H1 (cell line): Measurements from ENCODE around the gene MYOCD. TPM values are rescaled to one million over a fixed set of nuclear protein-coding genes. Genes with fewer than 3 reads are reported as not detected.
A peak's percentile ranks its signal among the peaks of the same experiment; 100 is the strongest.

Source experiments
- CTCF ChIA-PET: fragments of 300-600 bp; sonication (Branson Sonifier 250); formaldehyde crosslinking; loops from one replicate; lab custom pipeline; 2021; ENCODE audit not compliant: partially characterized antibody; lab: Charles Lee
- POLR2A ChIA-PET: fragments of 300-600 bp; sonication (Branson Sonifier 250); formaldehyde crosslinking; loops from one replicate; lab custom pipeline; 2021; ENCODE audit warnings: inconsistent platforms; ENCODE audit not compliant: partially characterized antibody; lab: Charles Lee
- DNase-seq, 2 experiments: peaks; one replicate each; pipeline versions ENCODE4 v3.0.0 to v3.0.0-alpha.2; 2010 to 2022; ENCODE audit warnings: low spot score in 2 of 2, low read depth in 1 of 2, mixed read lengths in 1 of 2
- FAIRE-seq: peaks from 2 replicates; lab custom pipeline; 2011; peaks lifted over from hg19 to GRCh38; lab: Jason Lieb, UNC
- H2AFZ ChIP-seq: 2 replicates; pipeline ENCODE4 v1.8.1; 2012; ENCODE audit warnings: low read length, inconsistent platforms
- H2AK5ac ChIP-seq: 2 replicates; pipeline ENCODE4 v1.6.1; 2013; ENCODE audit warnings: low read depth, low read length
- H2BK120ac ChIP-seq: replicated peaks from 2 replicates; pipeline ENCODE3; 2013; ENCODE audit warnings: low read depth, low read length, inconsistent platforms
- H2BK12ac ChIP-seq: 2 replicates; pipeline ENCODE4 v1.6.1; 2013; ENCODE audit warnings: low read depth, low read length
- H2BK15ac ChIP-seq: 2 replicates; pipeline ENCODE4 v1.6.1; 2013; ENCODE audit warnings: low read length
- H2BK20ac ChIP-seq: 2 replicates; pipeline ENCODE4 v1.6.1; 2013; ENCODE audit warnings: low read length
- H2BK5ac ChIP-seq: 2 replicates; pipeline ENCODE4 v1.6.1; 2013; ENCODE audit warnings: low read depth, low read length
- H3K14ac ChIP-seq: 2 replicates; pipeline ENCODE4 v1.6.1; 2013; ENCODE audit warnings: inconsistent platforms; ENCODE audit not compliant: insufficient read length
- H3K18ac ChIP-seq: 2 replicates; pipeline ENCODE4 v1.6.1; 2013; ENCODE audit warnings: low read length; ENCODE audit errors: extremely low read depth
- H3K23ac ChIP-seq: 2 replicates; pipeline ENCODE4 v1.6.1; 2013; ENCODE audit warnings: inconsistent platforms; ENCODE audit not compliant: insufficient read length
- H3K23me2 ChIP-seq: 2 replicates; pipeline ENCODE4 v1.6.1; 2013; ENCODE audit warnings: low read depth, low read length
- H3K27ac ChIP-seq: 2 replicates; pipeline ENCODE4 v1.6.1; 2011; ENCODE audit warnings: low read depth, low read length, inconsistent platforms
- H3K27me3 ChIP-seq, 4 experiments: replicated peaks in 1 of 4; 1 replicate in 1 of 4; 2 replicates in 3 of 4; pipeline versions ENCODE4 v1.6.1 to v1.8.1; 2011 to 2013; ENCODE audit warnings: low read length in 3 of 4, mild to moderate bottlenecking in 3 of 4, inconsistent platforms in 2 of 4, mixed read lengths in 2 of 4, moderate library complexity in 1 of 4; ENCODE audit not compliant: control insufficient read depth in 3 of 4, insufficient read depth in 3 of 4; ENCODE audit errors: extremely low read depth in 1 of 4
- H3K36me3 ChIP-seq, 4 experiments: 2 replicates each; pipeline versions ENCODE4 v1.6.1 to v1.8.1; 2011 to 2013; ENCODE audit warnings: mild to moderate bottlenecking in 4 of 4, low read length in 3 of 4, moderate library complexity in 2 of 4, control low read depth in 1 of 4, inconsistent platforms in 1 of 4; ENCODE audit not compliant: insufficient read depth in 4 of 4, control insufficient read depth in 2 of 4
- H3K4ac ChIP-seq: replicated peaks from 2 replicates; pipeline ENCODE3; 2013; ENCODE audit warnings: low read length, low read depth, mixed read lengths, inconsistent platforms; ENCODE audit not compliant: insufficient read length
- H3K4me1 ChIP-seq, 4 experiments: replicated peaks in 1 of 4; 1 replicate in 1 of 4; 2 replicates in 3 of 4; pipeline versions ENCODE4 v1.6.1 to v1.8.1; 2011 to 2013; ENCODE audit warnings: low read length in 3 of 4, inconsistent platforms in 2 of 4, mixed read lengths in 1 of 4; ENCODE audit not compliant: insufficient read depth in 4 of 4, control insufficient read depth in 3 of 4
- H3K4me2 ChIP-seq, 2 experiments: 2 replicates each; pipeline versions ENCODE4 v1.6.1 to v1.8.1; 2011 to 2013; ENCODE audit warnings: low read depth in 2 of 2, low read length in 2 of 2, control low read depth in 1 of 2, inconsistent platforms in 1 of 2, mild to moderate bottlenecking in 1 of 2; ENCODE audit not compliant: insufficient read depth in 1 of 2
- H3K4me3 ChIP-seq, 4 experiments: fragments of 200-600, 300-600 bp in 1 of 4; sonication (generic), shearing (Covaris generic), sonication (Bioruptor Twin) in 1 of 4; 2 replicates each; pipeline versions ENCODE4 v1.5.1 to v1.8.1; 2011 to 2016; ENCODE audit warnings: low read length in 4 of 4, low read depth in 3 of 4, control low read depth in 2 of 4, inconsistent platforms in 2 of 4, mild to moderate bottlenecking in 2 of 4, mixed read lengths in 1 of 4, moderate library complexity in 1 of 4; ENCODE audit not compliant: insufficient read depth in 2 of 4; ENCODE audit errors: extremely low read depth in 1 of 4
- H3K56ac ChIP-seq: replicated peaks from 2 replicates; pipeline ENCODE3; 2013; ENCODE audit warnings: low read depth, mild to moderate bottlenecking, mixed read lengths, low read length, inconsistent platforms; ENCODE audit not compliant: insufficient read length
- H3K79me1 ChIP-seq: 2 replicates; pipeline ENCODE4 v1.6.1; 2013; ENCODE audit warnings: low read depth, low read length, control low read depth
- H3K79me2 ChIP-seq, 2 experiments: 2 replicates each; pipeline versions ENCODE4 v1.6.1 to v1.8.1; 2012 to 2013; ENCODE audit warnings: low read length in 2 of 2, mild to moderate bottlenecking in 2 of 2, inconsistent platforms in 1 of 2; ENCODE audit not compliant: insufficient read depth in 2 of 2, control insufficient read depth in 1 of 2
- H3K9ac ChIP-seq, 4 experiments: replicated peaks in 1 of 4; 1 replicate in 1 of 4; 2 replicates in 3 of 4; pipeline versions ENCODE4 v1.6.1 to v1.8.1; 2011 to 2013; ENCODE audit warnings: low read depth in 3 of 4, low read length in 3 of 4, control low read depth in 2 of 4, mild to moderate bottlenecking in 2 of 4, moderate library complexity in 2 of 4, inconsistent platforms in 1 of 4; ENCODE audit errors: extremely low read depth in 1 of 4
- H3K9me3 ChIP-seq, 2 experiments: 2 replicates each; pipeline versions ENCODE4 v1.6.1 to v1.8.1; 2012 to 2013; ENCODE audit warnings: mild to moderate bottlenecking in 2 of 2, moderate library complexity in 2 of 2, control low read depth in 1 of 2, inconsistent platforms in 1 of 2, low read depth in 1 of 2, low read length in 1 of 2, mixed read lengths in 1 of 2; ENCODE audit not compliant: insufficient read depth in 2 of 2
- H4K20me1 ChIP-seq, 2 experiments: replicated peaks in 1 of 2; 2 replicates each; pipeline versions ENCODE3 to v1.8.1; 2011 to 2013; ENCODE audit warnings: inconsistent platforms in 2 of 2, low read length in 2 of 2, mild to moderate bottlenecking in 1 of 2; ENCODE audit not compliant: insufficient read depth in 2 of 2, control insufficient read depth in 1 of 2
- H4K5ac ChIP-seq: 2 replicates; pipeline ENCODE4 v1.6.1; 2013; ENCODE audit warnings: low read length, low read depth, mixed read lengths, inconsistent platforms; ENCODE audit not compliant: insufficient read length
- H4K8ac ChIP-seq: 2 replicates; pipeline ENCODE4 v1.8.0; 2013; ENCODE audit warnings: mild to moderate bottlenecking, moderate library complexity, low read length, inconsistent platforms; ENCODE audit not compliant: insufficient read depth; ENCODE audit errors: extremely low read depth
- H4K91ac ChIP-seq: replicated peaks from 2 replicates; pipeline ENCODE3; 2013; ENCODE audit warnings: low read length, mixed read lengths, inconsistent platforms; ENCODE audit not compliant: insufficient read length
- CHD1 ChIP-seq: IDR thresholded peaks from 2 replicates; pipeline ENCODE4 v1.6.1; 2012; ENCODE audit warnings: low read depth, low read length, improper control_type of control experiment
- CREB1 ChIP-seq: IDR thresholded peaks from 2 replicates; pipeline ENCODE4 v1.6.1; 2012; ENCODE audit warnings: inconsistent platforms
- CTCF ChIP-seq, 3 experiments: IDR thresholded peaks; 1 replicate in 2 of 3; 2 replicates in 1 of 3; pipeline versions ENCODE4 v1.5.1 to v1.6.1; 2011; ENCODE audit warnings: low read length in 3 of 3, mild to moderate bottlenecking in 3 of 3, inconsistent platforms in 2 of 3, low read depth in 1 of 3, moderate library complexity in 1 of 3; ENCODE audit not compliant: insufficient read depth in 1 of 3; ENCODE audit errors: control extremely low read depth in 1 of 3
- EGR1 ChIP-seq: IDR thresholded peaks from 2 replicates; pipeline ENCODE4 v1.6.1; 2011; ENCODE audit warnings: low read depth, low read length, borderline replicate concordance
- HDAC6 ChIP-seq: IDR thresholded peaks from one replicate; pipeline ENCODE4 v1.7.1; 2012; ENCODE audit warnings: low read depth, mild to moderate bottlenecking, inconsistent platforms, low read length, moderate library complexity
- MAFK ChIP-seq: IDR thresholded peaks from 2 replicates; pipeline ENCODE4 v1.6.1; 2012; ENCODE audit warnings: low read depth, mild to moderate bottlenecking, improper control_type of control experiment, low read length
- RBBP5 ChIP-seq: IDR thresholded peaks from 2 replicates; pipeline ENCODE4 v1.7.1; 2012; ENCODE audit warnings: low read depth, mild to moderate bottlenecking, inconsistent platforms, low read length, moderate library complexity, borderline replicate concordance
- SP4 ChIP-seq: IDR thresholded peaks from 2 replicates; pipeline ENCODE4 v1.6.1; 2012; ENCODE audit warnings: low read length, inconsistent platforms
- USF2 ChIP-seq: IDR thresholded peaks from 2 replicates; pipeline ENCODE4 v1.6.1; 2011; ENCODE audit warnings: low read length, improper control_type of control experiment
- YY1 ChIP-seq: IDR thresholded peaks from 2 replicates; pipeline ENCODE4 v1.6.1; 2011; ENCODE audit warnings: low read depth, mild to moderate bottlenecking, low read length
- ZNF274 ChIP-seq: IDR thresholded peaks from 2 replicates; pipeline ENCODE4 v1.7.0; 2012; ENCODE audit warnings: low read length, borderline replicate concordance; ENCODE audit errors: extremely low read depth
- WGBS, 2 experiments: shearing (Covaris generic) in 1 of 2; methylation state at CpG; one replicate each; pipeline versions ENCODE4 v1.1.6 to v1.1.7; 2013 to 2015; ENCODE audit warnings: low lambda C conversion rate in 2 of 2, mixed read lengths in 2 of 2, inconsistent platforms in 1 of 2, low coverage in 1 of 2, missing lambda C conversion rate in 1 of 2; ENCODE audit not compliant: insufficient replicate concordance in 2 of 2, insufficient coverage in 1 of 2, insufficient read length in 1 of 2; ENCODE audit errors: extremely low coverage in 1 of 2, missing lambda C conversion rate in 1 of 2; 5-methylcytosine and 5-hydroxymethylcytosine counted together
- polyA plus RNA-seq, 7 experiments: library from polyadenylated mRNA; depleted of rRNA in 3 of 7; stranded (reverse) in 5 of 7; unstranded in 2 of 7; fragments of >200 nt in 5 of 7; fragments of 200-250 nt in 2 of 7; gene quantifications; 1 replicate in 5 of 7; 2 replicates in 1 of 7; 4 replicates in 1 of 7; pipeline versions ENCODE4 v1.2.1 to v1.2.3, GENCODE V29; 2011 to 2013; ENCODE audit warnings: missing spikeins in 2 of 7, mixed read lengths in 2 of 7
- total RNA-seq: library from RNA; stranded (reverse); fragmentation: NEBNext Ultra II Directional; extraction: Animal tissue kit (Norgen Biotek cat#: 25700); gene quantifications from 2 replicates; pipeline ENCODE4 v1.2.1, GENCODE V29; 2021

Gene MYOCD
- total and polyA plus RNA-seq, 2 of the 8 experiments (the other 6 are each of a cell fraction or from before 2014, with no cell fraction given) = 0.30 to 4.9 TPM

GRCh38 chr17:12731839-12732238 is 66.1 kb downstream of the MYOCD start:
- ChIA-PET CTCF (interaction anchor here (0.8 to 2.4 kb wide), 2 partner anchors 10 to 64 kb away, joined by 3 to 14 read pairs; no protein-coding TSS in a partner anchor), POLR2A (no interaction called here)
- Histone ChIP-seq H3K9ac (no peak overlapping the region), H3K79me1 (no peaks in the 10 kb centered on the region), H2BK5ac (no peak overlapping the region), H2BK12ac (peak overlapping the region; percentile 68; the same call in 1 of the 2 replicates), H3K23me2 (no peaks in the 10 kb centered on the region), H4K8ac (no peak overlapping the region), H2BK120ac (no peak overlapping the region), H2AK5ac (no peak overlapping the region), H4K5ac (no peak overlapping the region), H2BK15ac (0 out of 2 replicates have a peak overlapping the region, but pooled peaks have one; percentile 0), H3K36me3 (no peaks in the 10 kb centered on the region), H3K56ac (no peak overlapping the region), H4K20me1 (no peaks in the 10 kb centered on the region), H3K9me3 (no peaks in the 10 kb centered on the region), H3K4me1 (peaks cover 0 to 6% (median 2%) of the 10 kb centered on the region in 4 experiments; a peak in 5 of 7 replicates), H3K14ac (no peak overlapping the region), H3K27me3 (no peaks in the 10 kb centered on the region), H3K27ac (no peak overlapping the region), H3K23ac (no peak overlapping the region), H3K4ac (no peak overlapping the region), H3K79me2 (no peaks in the 10 kb centered on the region), H3K4me3 (no peak overlapping the region), H2BK20ac (no peak overlapping the region; the same call in 1 of the 2 replicates), H3K4me2 (no peak overlapping the region), H4K91ac (no peak overlapping the region), H3K18ac (no peak overlapping the region), H2AFZ (no peak overlapping the region)
- FAIRE-seq (no peak), DNase-seq (no peak)
- 97% methylated on average over 8 of the region's 8 CpGs; no CpG with 5 or more reads in 1 of the 2 experiments for WGBS, 2 experiments
- TF ChIP-seq SP4 = no peak
- no peak for TF ChIP-seq CREB1
- TF ChIP-seq ZNF274 = no peak
- TF ChIP-seq RBBP5 = no peak
- no peak for TF ChIP-seq MAFK
- no peak for TF ChIP-seq HDAC6
- TF ChIP-seq CHD1 = no peak
- no peak for TF ChIP-seq YY1
- no peak for TF ChIP-seq CTCF (IDR thresholded peaks at IDR 0.05; ENCODE audit: control extremely low read depth in 1 of 3, insufficient read depth in 1 of 3, low read depth in 1 of 3, low read length in 3 of 3)
- no peak for TF ChIP-seq EGR1
- no peak for TF ChIP-seq USF2
